ENCODE results near the gene PLXNA3. TPM values are rescaled to one million over a fixed set of nuclear protein-coding genes. Genes with fewer than 3 reads are reported as not detected.

Gene PLXNA3
- total RNA-seq, 2 experiments from 2014 or later = 35.1 to 38.1 TPM

DNA sequence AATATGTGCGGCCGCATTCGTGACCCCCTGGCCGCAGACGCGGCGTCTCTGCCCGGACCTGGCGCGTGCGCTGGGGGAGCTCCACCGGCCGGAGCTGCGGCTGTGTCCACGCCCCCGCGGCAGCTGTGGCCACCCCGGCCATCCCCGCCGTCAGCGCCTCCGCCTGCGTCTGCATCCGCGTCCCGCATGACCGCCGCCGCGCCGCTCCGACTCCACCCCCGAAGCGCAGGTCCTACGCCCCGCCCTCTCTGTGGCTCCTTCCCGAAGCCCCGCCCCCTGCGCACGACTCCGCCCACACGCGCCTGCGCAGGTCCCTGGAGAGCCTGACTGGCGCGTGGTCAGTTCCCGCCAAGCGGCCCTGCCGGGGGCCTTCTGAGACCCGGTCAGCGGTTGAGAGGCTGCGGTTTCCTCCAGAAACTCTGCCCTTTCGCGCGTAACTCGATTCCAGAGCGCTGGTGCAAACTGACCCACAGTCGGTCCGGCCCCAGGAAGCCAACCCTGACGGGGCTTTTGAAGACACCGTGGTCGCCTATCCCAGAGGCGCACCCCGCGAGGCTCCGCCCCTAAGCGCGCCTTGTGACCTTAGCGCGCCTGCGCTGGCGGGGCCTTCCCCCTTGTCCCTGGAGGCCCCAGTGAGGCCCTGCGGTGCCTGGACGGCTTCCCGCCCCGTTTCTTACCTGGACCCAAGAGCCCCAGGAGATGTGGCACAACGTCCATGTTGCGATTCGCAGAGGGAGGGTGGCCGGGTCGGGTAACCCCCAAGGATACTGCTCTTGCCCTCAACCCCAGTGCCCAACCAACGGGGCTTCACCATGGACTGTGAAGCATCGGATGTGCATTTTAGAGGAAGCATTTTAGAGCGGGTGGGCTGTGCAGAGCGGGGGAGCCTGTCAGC lies 20.9 kb downstream of the PLXNA3 start, which contains the start of gene LAGE3:
Gene LAGE3, minus strand, starts transcription at position 554 of the 895 bp plus-strand sequence. Its CDS starts 366 bp downstream, at position 188.
- ATAC-seq (ENCODE audit: poor library complexity) (peak; percentile 90), DNase-seq (peak; percentile 86 to 96 (median 92))
- Mint-ChIP-seq H3K4me1 (ENCODE audit: low read depth) (peaks cover 26% of the 10 kb centered on the region), H3K4me3 (peak within 1 kb of the TSS; percentile 85), H3K27me3 (no peaks in the 10 kb centered on the region), H3K36me3 (ENCODE audit: low read depth) (no peaks in the 10 kb centered on the region), H3K9me3 (no peaks in the 10 kb centered on the region), H3K27ac (peak within 1 kb of the TSS; percentile 90)
- peak within 1 kb of the TSS; percentile 56 for H3K4me3 ChIP-seq (ENCODE audit: low read length)
- peak within 1 kb of the TSS; percentile 72 to 74 for H3K27ac ChIP-seq (ENCODE audit: low read depth in 1 of 2, low read length in 2 of 2)
- H3K9me3 ChIP-seq (ENCODE audit: control insufficient read depth in 1 of 2, insufficient read depth in 1 of 2, low read length in 2 of 2) = no peaks in the 10 kb centered on the region
- no peaks in the 10 kb centered on the region for H3K27me3 ChIP-seq (ENCODE audit: control insufficient read depth in 1 of 2, insufficient read depth in 2 of 2, low read length in 2 of 2)
- intact Hi-C loops (cut with DNase I, micrococcal nuclease) = loop anchor here in 1 of 2 experiments (1.0 to 5.0 kb wide), 2 partner anchors 21 to 38 kb away; partner anchors contain the start of genes FAM3A and PLXNA3
- peaks cover 2% of the 10 kb centered on the region for H3K36me3 ChIP-seq (ENCODE audit: insufficient read depth, low read length)
- peaks cover 28% of the 10 kb centered on the region for H3K4me1 ChIP-seq (ENCODE audit: insufficient read depth, low read length)
- CTCF ChIA-PET = interaction anchor here (1.1 kb wide), 1 partner anchor 11 kb away, joined by 3 read pairs; the partner anchor contains the start of gene SLC10A3
- POLR2A ChIA-PET = interaction anchor here (0.7 to 1.5 kb wide), 7 partner anchors 8 to 81 kb away, joined by 3 to 8 read pairs (median 3); partner anchors contain the start of genes FAM3A, FAM50A, PLXNA3 and RPL10
- TF ChIP-seq, protein P1, sequence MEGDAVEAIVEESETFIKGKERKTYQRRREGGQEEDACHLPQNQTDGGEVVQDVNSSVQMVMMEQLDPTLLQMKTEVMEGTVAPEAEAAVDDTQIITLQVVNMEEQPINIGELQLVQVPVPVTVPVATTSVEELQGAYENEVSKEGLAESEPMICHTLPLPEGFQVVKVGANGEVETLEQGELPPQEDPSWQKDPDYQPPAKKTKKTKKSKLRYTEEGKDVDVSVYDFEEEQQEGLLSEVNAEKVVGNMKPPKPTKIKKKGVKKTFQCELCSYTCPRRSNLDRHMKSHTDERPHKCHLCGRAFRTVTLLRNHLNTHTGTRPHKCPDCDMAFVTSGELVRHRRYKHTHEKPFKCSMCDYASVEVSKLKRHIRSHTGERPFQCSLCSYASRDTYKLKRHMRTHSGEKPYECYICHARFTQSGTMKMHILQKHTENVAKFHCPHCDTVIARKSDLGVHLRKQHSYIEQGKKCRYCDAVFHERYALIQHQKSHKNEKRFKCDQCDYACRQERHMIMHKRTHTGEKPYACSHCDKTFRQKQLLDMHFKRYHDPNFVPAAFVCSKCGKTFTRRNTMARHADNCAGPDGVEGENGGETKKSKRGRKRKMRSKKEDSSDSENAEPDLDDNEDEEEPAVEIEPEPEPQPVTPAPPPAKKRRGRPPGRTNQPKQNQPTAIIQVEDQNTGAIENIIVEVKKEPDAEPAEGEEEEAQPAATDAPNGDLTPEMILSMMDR (IDR thresholded peaks at IDR 0.05) = no peak

- peaks cover 46% of the 10 kb centered on the region for H3K4me1 ChIP-seq (ENCODE audit: insufficient read depth, low read length)
These were observed 23.1 kb downstream of the PLXNA3 start for GRCh38 chrX:154481195-154481594.

DNA sequence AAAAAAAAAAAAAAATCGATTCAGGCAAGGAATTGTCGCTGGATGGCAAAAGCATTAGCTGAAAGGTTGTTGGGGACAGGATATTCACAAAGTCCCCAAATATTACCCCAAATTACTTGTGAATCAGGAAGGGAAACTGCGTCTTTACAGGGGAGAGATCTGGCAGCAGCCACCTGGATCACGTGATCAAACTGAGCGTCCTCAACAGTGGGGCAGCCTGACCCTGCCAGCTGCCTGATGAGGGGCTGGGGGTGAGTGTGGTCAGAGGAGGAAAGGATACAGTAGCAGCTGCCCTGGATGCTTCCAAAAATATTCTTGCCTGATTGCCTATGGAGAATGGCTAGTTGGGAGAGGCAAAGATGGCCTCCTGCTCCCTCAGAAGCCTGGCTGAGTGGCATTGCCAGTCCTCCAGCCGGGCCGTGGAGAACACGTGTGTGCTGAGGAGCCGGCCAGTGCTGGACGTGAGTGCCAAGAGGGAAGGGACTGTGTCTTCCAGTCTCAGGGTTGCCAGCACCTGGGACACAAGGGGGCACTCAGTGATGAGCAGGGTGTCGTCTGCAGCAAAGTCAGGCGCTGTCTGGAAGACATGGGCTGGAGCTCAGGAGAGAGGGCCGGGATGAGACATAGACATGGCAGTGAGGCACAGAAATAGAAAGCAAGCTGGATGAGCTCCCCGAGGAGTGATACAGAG lies 24.0 kb downstream of the PLXNA3 start:
- H3K36me3 ChIP-seq (ENCODE audit: insufficient read depth, low read length) = peaks cover 16% of the 10 kb centered on the region
- DNase-seq (no peak), ATAC-seq (ENCODE audit: poor library complexity) (no peak)
- no peaks in the 10 kb centered on the region for H3K9me3 ChIP-seq (ENCODE audit: control insufficient read depth in 1 of 2, insufficient read depth in 1 of 2, low read length in 2 of 2)
- H3K4me3 ChIP-seq (ENCODE audit: low read length) = no peak overlapping the region
- no peak overlapping the region for H3K27ac ChIP-seq (ENCODE audit: low read depth in 1 of 2, low read length in 2 of 2)
- H3K9me3 Mint-ChIP-seq = no peaks in the 10 kb centered on the region
- ChIA-PET POLR2A (no interaction called here), CTCF (no interaction called here)
- peaks cover 20% of the 10 kb centered on the region for H3K4me1 Mint-ChIP-seq (ENCODE audit: low read depth)
- no peaks in the 10 kb centered on the region for H3K27me3 ChIP-seq (ENCODE audit: control insufficient read depth in 1 of 2, insufficient read depth in 2 of 2, low read length in 2 of 2)
- H3K4me3 Mint-ChIP-seq = no peak overlapping the region
- no peaks in the 10 kb centered on the region for H3K27me3 Mint-ChIP-seq
- H3K36me3 Mint-ChIP-seq (ENCODE audit: low read depth) = no peaks in the 10 kb centered on the region
- H3K27ac Mint-ChIP-seq = no peak overlapping the region
- peaks cover 45% of the 10 kb centered on the region for H3K4me1 ChIP-seq (ENCODE audit: insufficient read depth, low read length)
- TF ChIP-seq, protein P1 (IDR thresholded peaks at IDR 0.05) = no peak
- intact Hi-C loops (cut with DNase I, micrococcal nuclease) = loop anchor here in 1 of 2 experiments (10.0 kb wide), 1 partner anchor 47 kb away; the partner anchor contains the start of gene GDI1

More at GRCh38 chrX:154481195-154481594, 23.1 kb downstream of the PLXNA3 start:
- H3K9me3 Mint-ChIP-seq = no peaks in the 10 kb centered on the region
- peaks cover 26% of the 10 kb centered on the region for H3K4me1 Mint-ChIP-seq (ENCODE audit: low read depth)
- no peak overlapping the region for H3K27ac ChIP-seq (ENCODE audit: low read depth in 1 of 2, low read length in 2 of 2)
- H3K4me3 Mint-ChIP-seq = no peak overlapping the region
- H3K4me3 ChIP-seq (ENCODE audit: low read length) = no peak overlapping the region
- DNase-seq (no peak), ATAC-seq (ENCODE audit: poor library complexity) (no peak)
- H3K27me3 Mint-ChIP-seq = no peaks in the 10 kb centered on the region
- peak overlapping the region; percentile 12 for H3K27ac Mint-ChIP-seq
- intact Hi-C loops (cut with DNase I, micrococcal nuclease) = loop anchor here in 1 of 2 experiments (10.0 kb wide), 1 partner anchor 46 kb away; the partner anchor contains the start of gene GDI1
- H3K27me3 ChIP-seq (ENCODE audit: control insufficient read depth in 1 of 2, insufficient read depth in 2 of 2, low read length in 2 of 2) = no peaks in the 10 kb centered on the region
- H3K36me3 ChIP-seq (ENCODE audit: insufficient read depth, low read length) = peaks cover 16% of the 10 kb centered on the region
- POLR2A ChIA-PET = no interaction called here
- TF ChIP-seq, protein P1 (IDR thresholded peaks at IDR 0.05) = no peak
- no peaks in the 10 kb centered on the region for H3K36me3 Mint-ChIP-seq (ENCODE audit: low read depth)
- no peaks in the 10 kb centered on the region for H3K9me3 ChIP-seq (ENCODE audit: control insufficient read depth in 1 of 2, insufficient read depth in 1 of 2, low read length in 2 of 2)
- CTCF ChIA-PET = no interaction called here
